GM18508 (cell line): ENCODE data around the gene SMYD3.

Experiments
- ATAC-seq: cut with Tn5 transposase; IDR thresholded peaks from one replicate; pipeline ENCODE4 v1.9.1; 2021; ENCODE audit warnings: moderate number of reproducible peaks; ENCODE audit not compliant: insufficient read depth, unreplicated experiment

The SMYD3 gene

GRCh38 chr1:246197076-246197475, 310.0 kb downstream of the SMYD3 start:
- no peak for ATAC-seq

GRCh38 chr1:246195296-246195695, 311.8 kb downstream of the SMYD3 start:
- no peak for ATAC-seq

- no peak for ATAC-seq
Measured at GRCh38 chr1:246193537-246193936, 313.5 kb downstream of the SMYD3 start.

GRCh38 chr1:246189126-246189525, 318.0 kb downstream of the SMYD3 start:
- no peak for ATAC-seq

- no peak for ATAC-seq
Measured at GRCh38 chr1:246187834-246188372, 319.2 kb downstream of the SMYD3 start.

- ATAC-seq: no peak
Measured at GRCh38 chr1:246184503-246184902, 322.6 kb downstream of the SMYD3 start.

GRCh38 chr1:246182149-246182851, 324.8 kb downstream of the SMYD3 start:
- ATAC-seq: no peak

GRCh38 chr1:246181241-246181640, 325.8 kb downstream of the SMYD3 start:
- no peak for ATAC-seq

- ATAC-seq: no peak
Measured at GRCh38 chr1:246179401-246179800, 327.7 kb downstream of the SMYD3 start.

- no peak for ATAC-seq
Measured at GRCh38 chr1:246178717-246179311, 328.3 kb downstream of the SMYD3 start.

GRCh38 chr1:246176126-246177024, 330.7 kb downstream of the SMYD3 start:
- ATAC-seq: no peak

- no peak for ATAC-seq
Measured at GRCh38 chr1:246170574-246171261, 336.4 kb downstream of the SMYD3 start.

GRCh38 chr1:246169486-246169885, 337.6 kb downstream of the SMYD3 start:
- no peak for ATAC-seq

GRCh38 chr1:246169019-246169418, 338.1 kb downstream of the SMYD3 start:
- ATAC-seq: no peak

GRCh38 chr1:246166841-246167240, 340.2 kb downstream of the SMYD3 start:
- no peak for ATAC-seq

GRCh38 chr1:246165826-246166709, 341.0 kb downstream of the SMYD3 start:
- no peak for ATAC-seq

GRCh38 chr1:246164764-246165163, 342.3 kb downstream of the SMYD3 start:
- ATAC-seq: no peak

GRCh38 chr1:246162560-246162959, 344.5 kb downstream of the SMYD3 start:
- no peak for ATAC-seq

- no peak for ATAC-seq
Measured at GRCh38 chr1:246161626-246162025, 345.5 kb downstream of the SMYD3 start.
